ENCODE measurements around the gene TMEM44. TPM values are rescaled to one million over a fixed set of nuclear protein-coding genes. Genes with fewer than 3 reads are reported as not detected.
"Not testable (repeated sequence)": the region's sequence is repeated elsewhere in the genome, so short reads cannot be mapped to it uniquely, and the experiment has no call there.

The TMEM44 gene
- total RNA-seq, 3 donors from 2014 or later (not counting 1 experiment from before 2014, with no cell fraction given) = 2.1 to 3.0 (median 2.8) TPM

GRCh38 chr3:194606163-194606562 lies 27.1 kb downstream of the TMEM44 start:
- DNase-seq (no peak), ATAC-seq (no peak)
- H3K4me3 Mint-ChIP-seq = no peak overlapping the region
- no peak overlapping the region for H3K27ac ChIP-seq (ENCODE audit: low read length)
- no peak for TF ChIP-seq CTCF (IDR thresholded peaks at IDR 0.05)
- no peaks in the 10 kb centered on the region for H3K9me3 ChIP-seq (ENCODE audit: control insufficient read depth, insufficient read depth, low read length)
- no peaks in the 10 kb centered on the region for H3K36me3 ChIP-seq (ENCODE audit: control insufficient read depth, insufficient read depth, low read length)
- WGBS (ENCODE audit: insufficient coverage) = 82% methylated on average over 8 of the region's 8 CpGs
- no peaks in the 10 kb centered on the region for H3K9me3 Mint-ChIP-seq
- H3K4me1 Mint-ChIP-seq = no peaks in the 10 kb centered on the region
- no peaks in the 10 kb centered on the region for H3K4me1 ChIP-seq (ENCODE audit: control insufficient read depth, insufficient read depth, low read length)
- no peak overlapping the region for H3K4me3 ChIP-seq (ENCODE audit: low read length)
- intact Hi-C loops (cut with micrococcal nuclease) = no loop called here
- no peaks in the 10 kb centered on the region for H3K27me3 ChIP-seq (ENCODE audit: control insufficient read depth, insufficient read depth, low read length)
- no peaks in the 10 kb centered on the region for H3K36me3 Mint-ChIP-seq
- H3K27ac Mint-ChIP-seq = no peak overlapping the region
- no peaks in the 10 kb centered on the region for H3K27me3 Mint-ChIP-seq (ENCODE audit: low read depth in 2 of 2)

DNA sequence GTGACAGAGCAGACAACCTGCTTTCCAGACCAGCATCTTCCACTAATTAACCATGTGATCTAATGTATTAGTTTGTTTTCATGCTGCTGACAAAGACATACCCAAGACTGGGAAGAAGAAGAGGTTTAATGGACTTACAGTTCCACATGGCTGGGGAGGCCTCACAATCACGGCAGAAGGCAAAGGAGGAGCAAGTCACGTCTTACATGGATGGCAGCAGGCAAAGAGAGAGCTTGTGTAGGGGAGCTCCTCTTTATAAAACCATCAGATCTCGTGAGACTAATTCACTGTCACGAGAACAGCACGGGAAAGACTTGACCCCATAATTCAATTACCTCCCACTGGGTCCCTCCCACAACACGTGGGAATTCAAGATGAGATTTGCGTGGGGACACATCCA lies 27.9 kb downstream of the TMEM44 start:
- H3K27ac Mint-ChIP-seq; ATAC-seq; H3K36me3 ChIP-seq (ENCODE audit: control insufficient read depth, insufficient read depth, low read length); H3K27me3 Mint-ChIP-seq (ENCODE audit: low read depth in 2 of 2); H3K27ac ChIP-seq (ENCODE audit: low read length); H3K4me3 Mint-ChIP-seq; H3K9me3 ChIP-seq (ENCODE audit: control insufficient read depth, insufficient read depth, low read length); H3K36me3 Mint-ChIP-seq; H3K9me3 Mint-ChIP-seq; DNase-seq; H3K4me3 ChIP-seq (ENCODE audit: low read length); H3K4me1 Mint-ChIP-seq; H3K27me3 ChIP-seq (ENCODE audit: control insufficient read depth, insufficient read depth, low read length); H3K4me1 ChIP-seq (ENCODE audit: control insufficient read depth, insufficient read depth, low read length); intact Hi-C loops (cut with micrococcal nuclease): not testable (repeated sequence)
- WGBS (ENCODE audit: insufficient coverage) = 94% methylated on average over 6 of the region's 7 CpGs

DNA sequence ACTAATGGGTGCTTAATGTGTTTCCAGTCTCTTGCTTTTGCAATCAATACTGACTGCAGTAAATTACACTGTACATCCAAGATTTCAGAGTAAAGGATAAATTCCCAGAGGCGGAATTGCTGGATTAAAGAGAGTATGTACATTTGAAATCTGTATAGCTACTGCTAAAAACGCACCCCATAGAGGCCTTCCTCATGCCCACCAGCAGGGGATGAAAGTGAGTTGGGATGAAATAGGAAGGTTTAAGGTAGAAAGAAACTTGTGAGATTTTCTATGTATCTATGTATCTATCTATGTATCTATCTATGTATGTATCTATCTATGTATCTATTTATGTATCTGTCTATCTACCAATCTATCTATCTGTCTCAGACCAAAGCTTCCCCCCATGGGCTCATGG lies 28.4 kb downstream of the TMEM44 start:
- H3K4me3 ChIP-seq (ENCODE audit: low read length) = no peak overlapping the region
- no peak overlapping the region for H3K27ac Mint-ChIP-seq
- no peaks in the 10 kb centered on the region for H3K4me1 ChIP-seq (ENCODE audit: control insufficient read depth, insufficient read depth, low read length)
- H3K4me1 Mint-ChIP-seq = no peaks in the 10 kb centered on the region
- no peak for TF ChIP-seq CTCF (IDR thresholded peaks at IDR 0.05)
- no peaks in the 10 kb centered on the region for H3K27me3 ChIP-seq (ENCODE audit: control insufficient read depth, insufficient read depth, low read length)
- no peaks in the 10 kb centered on the region for H3K9me3 ChIP-seq (ENCODE audit: control insufficient read depth, insufficient read depth, low read length)
- no peaks in the 10 kb centered on the region for H3K36me3 Mint-ChIP-seq
- no peak overlapping the region for H3K4me3 Mint-ChIP-seq
- ATAC-seq = no peak
- H3K27ac ChIP-seq (ENCODE audit: low read length) = no peak overlapping the region
- H3K9me3 Mint-ChIP-seq = no peaks in the 10 kb centered on the region
- DNase-seq = no peak
- no peaks in the 10 kb centered on the region for H3K27me3 Mint-ChIP-seq (ENCODE audit: low read depth in 2 of 2)
- 100% methylated on average over 1 of the region's 2 CpGs for WGBS (ENCODE audit: insufficient coverage)
- intact Hi-C loops (cut with micrococcal nuclease) = no loop called here
- H3K36me3 ChIP-seq (ENCODE audit: control insufficient read depth, insufficient read depth, low read length) = no peaks in the 10 kb centered on the region

DNA sequence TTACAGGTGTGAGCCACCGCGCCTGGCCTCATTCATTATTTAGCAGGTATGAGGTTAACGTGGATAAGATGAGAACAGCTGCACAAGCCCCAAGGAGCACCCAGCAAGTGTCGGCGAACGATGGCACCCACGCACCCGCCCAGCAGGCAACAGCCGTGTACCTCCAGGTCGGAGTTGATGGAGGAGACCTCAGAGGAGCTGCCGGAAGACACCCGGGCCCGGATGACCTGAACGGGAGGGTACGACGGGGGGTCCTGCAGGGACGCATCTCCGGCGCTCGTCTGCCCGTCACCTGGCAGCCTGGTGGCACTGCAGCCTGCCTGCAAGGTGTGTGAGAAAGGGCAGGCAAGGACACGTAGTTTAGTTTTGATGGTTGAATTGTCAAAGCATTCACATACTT lies 29.1 kb downstream of the TMEM44 start:
- ATAC-seq = no peak
- H3K36me3 ChIP-seq (ENCODE audit: control insufficient read depth, insufficient read depth, low read length) = no peaks in the 10 kb centered on the region
- 95% methylated on average over 22 of the region's 22 CpGs for WGBS (ENCODE audit: insufficient coverage)
- Mint-ChIP-seq H3K9me3 (no peaks in the 10 kb centered on the region), H3K27ac (no peak overlapping the region), H3K4me1 (no peaks in the 10 kb centered on the region), H3K27me3 (ENCODE audit: low read depth in 2 of 2) (no peaks in the 10 kb centered on the region), H3K36me3 (no peaks in the 10 kb centered on the region), H3K4me3 (no peak overlapping the region)
- TF ChIP-seq CTCF (IDR thresholded peaks at IDR 0.05) = no peak
- DNase-seq = no peak
- no peaks in the 10 kb centered on the region for H3K27me3 ChIP-seq (ENCODE audit: control insufficient read depth, insufficient read depth, low read length)
- no peak overlapping the region for H3K4me3 ChIP-seq (ENCODE audit: low read length)
- no peak overlapping the region for H3K27ac ChIP-seq (ENCODE audit: low read length)
- H3K9me3 ChIP-seq (ENCODE audit: control insufficient read depth, insufficient read depth, low read length) = no peaks in the 10 kb centered on the region
- no peaks in the 10 kb centered on the region for H3K4me1 ChIP-seq (ENCODE audit: control insufficient read depth, insufficient read depth, low read length)
- intact Hi-C loops (cut with micrococcal nuclease) = no loop called here
